ENCODE results near the gene VSIR. TPM values are rescaled to one million over a fixed set of nuclear protein-coding genes. Genes with fewer than 3 reads are reported as not detected.

The VSIR gene
- total RNA-seq, 1 experiment from 2014 or later, result 3.6 TPM

DNA sequence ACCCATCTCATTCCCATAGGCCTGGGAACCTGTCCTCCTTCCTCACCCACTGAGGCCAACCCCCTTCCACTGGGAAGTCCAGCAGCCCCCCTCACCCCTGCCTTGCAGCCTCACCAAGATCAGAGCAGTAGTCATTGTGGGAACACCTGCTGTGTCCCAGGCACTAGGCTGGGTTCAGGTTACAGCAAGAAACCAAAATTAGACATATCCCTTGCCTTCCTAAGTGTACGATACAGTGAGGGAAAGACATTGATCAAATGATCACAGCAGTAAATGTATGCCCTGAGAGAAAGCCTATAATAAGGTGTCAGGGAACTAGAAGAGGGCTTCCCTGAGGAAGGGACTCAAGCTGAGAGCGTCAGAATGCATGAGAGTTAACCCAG is 36.8 kb downstream of the VSIR start:
- intact Hi-C loops (cut with micrococcal nuclease), result no loop called here
- Mint-ChIP-seq H3K27ac (ENCODE audit: low read depth, unreplicated experiment) (no peak overlapping the region), H3K36me3 (ENCODE audit: insufficient read depth, unreplicated experiment) (peaks cover 11% of the 10 kb centered on the region), H3K4me3 (ENCODE audit: unreplicated experiment) (no peak overlapping the region), H3K27me3 (ENCODE audit: insufficient read depth, unreplicated experiment) (no peaks in the 10 kb centered on the region), H3K4me1 (ENCODE audit: insufficient read depth, unreplicated experiment) (peaks cover 25% of the 10 kb centered on the region), H3K9me3 (ENCODE audit: unreplicated experiment) (no peaks in the 10 kb centered on the region)
- no TSS peak for BruUV-seq (replicated peaks)
- ChIA-PET CTCF (interaction anchor here (0.6 to 1.0 kb wide), 4 partner anchors 11 to 534 kb away, joined by 3 to 4 read pairs (median 4); no protein-coding TSS in a partner anchor), POLR2A (no interaction called here)
- TF ChIP-seq, protein P1, sequence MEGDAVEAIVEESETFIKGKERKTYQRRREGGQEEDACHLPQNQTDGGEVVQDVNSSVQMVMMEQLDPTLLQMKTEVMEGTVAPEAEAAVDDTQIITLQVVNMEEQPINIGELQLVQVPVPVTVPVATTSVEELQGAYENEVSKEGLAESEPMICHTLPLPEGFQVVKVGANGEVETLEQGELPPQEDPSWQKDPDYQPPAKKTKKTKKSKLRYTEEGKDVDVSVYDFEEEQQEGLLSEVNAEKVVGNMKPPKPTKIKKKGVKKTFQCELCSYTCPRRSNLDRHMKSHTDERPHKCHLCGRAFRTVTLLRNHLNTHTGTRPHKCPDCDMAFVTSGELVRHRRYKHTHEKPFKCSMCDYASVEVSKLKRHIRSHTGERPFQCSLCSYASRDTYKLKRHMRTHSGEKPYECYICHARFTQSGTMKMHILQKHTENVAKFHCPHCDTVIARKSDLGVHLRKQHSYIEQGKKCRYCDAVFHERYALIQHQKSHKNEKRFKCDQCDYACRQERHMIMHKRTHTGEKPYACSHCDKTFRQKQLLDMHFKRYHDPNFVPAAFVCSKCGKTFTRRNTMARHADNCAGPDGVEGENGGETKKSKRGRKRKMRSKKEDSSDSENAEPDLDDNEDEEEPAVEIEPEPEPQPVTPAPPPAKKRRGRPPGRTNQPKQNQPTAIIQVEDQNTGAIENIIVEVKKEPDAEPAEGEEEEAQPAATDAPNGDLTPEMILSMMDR (IDR thresholded peaks at IDR 0.05; ENCODE audit: unreplicated experiment), result no peak
- no peak for DNase-seq (ENCODE audit: unreplicated experiment)

DNA sequence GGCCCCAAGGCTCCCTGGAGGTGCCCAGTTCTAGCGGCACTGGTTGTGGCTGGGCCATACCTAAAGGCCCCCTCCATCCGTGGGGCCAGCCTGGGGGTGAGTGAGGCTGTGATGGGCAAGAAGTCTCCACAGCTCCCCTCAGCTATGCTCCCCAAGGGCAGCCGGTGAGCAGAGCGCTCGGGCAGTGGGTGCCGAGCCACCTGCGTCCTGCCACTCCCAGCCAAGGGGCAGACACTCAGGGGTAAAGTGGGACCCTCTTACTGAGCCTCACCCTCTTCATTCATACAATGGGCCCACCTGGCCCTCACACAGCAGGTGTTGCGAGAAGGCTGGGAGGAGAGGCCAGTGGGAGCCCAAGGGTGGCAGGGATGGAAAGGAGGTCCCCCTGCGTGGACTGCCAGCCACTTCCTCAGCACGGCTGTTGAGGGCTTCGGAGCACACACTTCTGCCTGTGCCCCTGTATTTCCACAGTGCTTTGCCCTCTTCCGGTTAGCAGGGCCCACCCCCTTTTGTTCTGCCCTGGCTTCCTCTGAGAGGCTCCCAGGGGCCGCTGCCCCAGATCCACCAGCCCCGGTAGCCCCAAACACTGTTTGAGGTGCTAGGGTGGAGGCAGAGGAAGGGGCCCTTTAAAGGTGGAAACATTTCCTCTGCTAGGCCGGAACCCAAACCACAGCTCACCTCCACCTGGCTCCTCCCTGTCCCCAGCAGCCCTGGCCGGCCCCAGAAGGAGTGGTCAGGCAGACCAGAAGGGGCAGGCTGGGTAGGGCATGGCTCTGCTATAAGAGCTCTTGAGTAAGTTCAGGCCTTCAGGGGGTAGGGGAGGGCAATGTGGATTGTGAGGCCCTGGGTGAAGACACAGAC is 37.4 kb downstream of the VSIR start:
- no peak overlapping the region for H3K4me3 Mint-ChIP-seq (ENCODE audit: unreplicated experiment)
- ChIA-PET CTCF (interaction anchor here (0.6 to 1.0 kb wide), 3 partner anchors 32 to 535 kb away, joined by 3 to 4 read pairs (median 3); no protein-coding TSS in a partner anchor), POLR2A (interaction anchor here (0.6 to 0.7 kb wide), 3 partner anchors 27 to 1428 kb away, joined by 3 read pairs; no protein-coding TSS in a partner anchor)
- intact Hi-C loops (cut with micrococcal nuclease), result no loop called here
- peaks cover 11% of the 10 kb centered on the region for H3K36me3 Mint-ChIP-seq (ENCODE audit: insufficient read depth, unreplicated experiment)
- H3K27me3 Mint-ChIP-seq (ENCODE audit: insufficient read depth, unreplicated experiment), result no peaks in the 10 kb centered on the region
- H3K27ac Mint-ChIP-seq (ENCODE audit: low read depth, unreplicated experiment), result no peak overlapping the region
- H3K4me1 Mint-ChIP-seq (ENCODE audit: insufficient read depth, unreplicated experiment), result peaks cover 25% of the 10 kb centered on the region
- TF ChIP-seq, protein P1 (IDR thresholded peaks at IDR 0.05; ENCODE audit: unreplicated experiment), result no peak
- no TSS peak for BruUV-seq (replicated peaks)
- no peaks in the 10 kb centered on the region for H3K9me3 Mint-ChIP-seq (ENCODE audit: unreplicated experiment)
- peak; percentile 40 for DNase-seq (ENCODE audit: unreplicated experiment)

DNA sequence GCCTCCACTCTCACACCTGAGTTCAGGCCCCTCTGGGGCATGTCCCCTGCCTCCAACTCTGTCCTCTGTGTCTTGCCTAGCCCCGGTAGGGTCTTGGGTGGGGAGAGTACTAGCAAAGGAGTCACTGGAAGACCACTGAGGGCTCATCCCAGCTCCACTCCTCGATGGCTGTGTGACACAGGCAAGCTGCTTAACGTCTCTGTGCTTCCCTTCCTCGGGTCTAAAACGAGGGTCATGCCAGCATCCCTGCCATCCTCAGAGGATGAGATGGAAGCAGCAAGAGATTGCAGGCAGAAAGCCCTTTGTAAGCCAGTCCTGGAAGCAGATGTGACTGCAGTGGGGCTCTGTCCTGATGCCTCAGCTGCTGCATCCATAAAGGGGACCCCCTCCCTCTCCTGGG is 38.5 kb downstream of the VSIR start:
- BruUV-seq (replicated peaks), result no TSS peak
- Mint-ChIP-seq H3K4me1 (ENCODE audit: insufficient read depth, unreplicated experiment) (peaks cover 14% of the 10 kb centered on the region), H3K9me3 (ENCODE audit: unreplicated experiment) (no peaks in the 10 kb centered on the region), H3K36me3 (ENCODE audit: insufficient read depth, unreplicated experiment) (peaks cover 8% of the 10 kb centered on the region), H3K27ac (ENCODE audit: low read depth, unreplicated experiment) (no peak overlapping the region), H3K27me3 (ENCODE audit: insufficient read depth, unreplicated experiment) (no peaks in the 10 kb centered on the region), H3K4me3 (ENCODE audit: unreplicated experiment) (no peak overlapping the region)
- ChIA-PET POLR2A (interaction anchor here (0.6 kb wide), 2 partner anchors 54 to 626 kb away, joined by 3 read pairs; no protein-coding TSS in a partner anchor), CTCF (interaction anchor here (0.6 kb wide), 1 partner anchor 415 kb away, joined by 4 read pairs; no protein-coding TSS in a partner anchor)
- TF ChIP-seq, protein P1 (IDR thresholded peaks at IDR 0.05; ENCODE audit: unreplicated experiment), result no peak
- intact Hi-C loops (cut with micrococcal nuclease), result no loop called here
- no peak for DNase-seq (ENCODE audit: unreplicated experiment)

DNA sequence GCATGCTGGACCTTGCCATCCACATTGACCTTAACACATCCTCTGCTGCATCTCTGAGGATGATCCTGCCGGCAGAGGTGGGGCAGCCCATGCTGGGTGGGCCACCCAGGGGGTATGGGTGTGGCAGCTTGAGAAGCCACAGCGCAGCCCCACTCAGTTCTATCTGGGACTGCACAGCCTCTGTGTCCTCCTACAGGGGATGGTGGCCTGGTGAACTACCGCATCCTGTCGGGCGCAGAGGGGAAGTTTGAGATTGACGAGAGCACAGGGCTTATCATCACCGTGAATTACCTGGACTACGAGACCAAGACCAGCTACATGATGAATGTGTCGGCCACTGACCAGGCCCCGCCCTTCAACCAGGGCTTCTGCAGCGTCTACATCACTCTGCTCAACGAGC is 41.5 kb downstream of the VSIR start:
- TF ChIP-seq, protein P1 (IDR thresholded peaks at IDR 0.05; ENCODE audit: unreplicated experiment), result no peak
- no peaks in the 10 kb centered on the region for H3K27me3 Mint-ChIP-seq (ENCODE audit: insufficient read depth, unreplicated experiment)
- no peaks in the 10 kb centered on the region for H3K9me3 Mint-ChIP-seq (ENCODE audit: unreplicated experiment)
- no peak overlapping the region for H3K27ac Mint-ChIP-seq (ENCODE audit: low read depth, unreplicated experiment)
- CTCF ChIA-PET, result interaction anchor here (0.6 to 1.4 kb wide), 3 partner anchors 8 to 114 kb away, joined by 3 to 4 read pairs (median 3); no protein-coding TSS in a partner anchor
- intact Hi-C loops (cut with micrococcal nuclease), result no loop called here
- H3K36me3 Mint-ChIP-seq (ENCODE audit: insufficient read depth, unreplicated experiment), result peaks cover 6% of the 10 kb centered on the region
- no TSS peak for BruUV-seq (replicated peaks)
- H3K4me1 Mint-ChIP-seq (ENCODE audit: insufficient read depth, unreplicated experiment), result peaks cover 23% of the 10 kb centered on the region
- H3K4me3 Mint-ChIP-seq (ENCODE audit: unreplicated experiment), result no peak overlapping the region
- no peak for DNase-seq (ENCODE audit: unreplicated experiment)
- POLR2A ChIA-PET, result no interaction called here

All from MCF 10A (cell line).